ENCODE measurements around the gene HOXA3. TPM values are rescaled to one million over a fixed set of nuclear protein-coding genes. Genes with fewer than 3 reads are reported as not detected.

Gene HOXA3
- total and polyA plus RNA-seq, 10 donors = 0.51 to 6.1 (median 1.7) TPM

DNA sequence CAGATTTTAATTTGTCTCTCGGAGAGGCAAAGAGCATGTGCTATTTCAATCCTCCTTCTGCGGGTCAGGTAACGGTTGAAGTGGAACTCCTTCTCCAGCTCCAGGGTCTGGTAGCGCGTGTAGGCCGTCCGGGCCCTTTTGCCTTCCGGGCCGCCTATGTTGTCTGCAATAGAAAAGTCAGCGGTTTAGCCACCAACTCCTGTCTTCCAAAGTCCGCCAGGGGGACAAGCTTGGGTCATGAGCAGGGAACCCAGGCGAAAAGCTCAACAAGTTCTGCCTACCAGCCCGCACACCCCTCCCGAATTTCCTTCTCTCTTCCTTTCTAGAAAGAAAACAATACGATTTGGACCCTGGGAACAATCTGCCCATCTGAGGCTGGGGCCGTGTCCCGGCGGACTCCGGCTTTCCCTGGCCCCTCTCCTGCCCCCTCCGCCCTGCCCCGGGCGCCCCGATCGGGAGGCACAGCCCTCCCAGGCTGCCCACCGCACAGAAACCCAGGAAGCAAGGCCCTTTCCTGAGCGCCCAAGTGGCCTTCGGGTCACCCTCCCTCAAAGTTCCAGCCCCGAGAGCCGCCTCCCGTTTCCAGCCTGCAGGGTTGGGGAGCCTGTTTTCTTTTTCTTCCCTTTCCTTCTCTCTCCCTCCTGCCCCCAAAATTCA is 10.3 kb downstream of the HOXA3 start:
- H3K36me3 ChIP-seq = no peaks in the 10 kb centered on the region
- peak; percentile 68 for DNase-seq
- H3K9me3 ChIP-seq = no peaks in the 10 kb centered on the region
- peak overlapping the region; percentile 44 to 77 (median 49) for H3K4me3 ChIP-seq
- intact Hi-C loops (cut with DNase I; ENCODE audit: low total_unique reads) = loop anchor here (2.0 kb wide), 1 partner anchor 453 kb away; no protein-coding TSS in a partner anchor
- TF ChIP-seq POLR2AphosphoS5 (IDR thresholded peaks at IDR 0.05) (peak in 1 of 3 donors; percentile 56), POLR2A (IDR thresholded peaks at IDR 0.05) (no peak)
- TF ChIP-seq, protein P1, sequence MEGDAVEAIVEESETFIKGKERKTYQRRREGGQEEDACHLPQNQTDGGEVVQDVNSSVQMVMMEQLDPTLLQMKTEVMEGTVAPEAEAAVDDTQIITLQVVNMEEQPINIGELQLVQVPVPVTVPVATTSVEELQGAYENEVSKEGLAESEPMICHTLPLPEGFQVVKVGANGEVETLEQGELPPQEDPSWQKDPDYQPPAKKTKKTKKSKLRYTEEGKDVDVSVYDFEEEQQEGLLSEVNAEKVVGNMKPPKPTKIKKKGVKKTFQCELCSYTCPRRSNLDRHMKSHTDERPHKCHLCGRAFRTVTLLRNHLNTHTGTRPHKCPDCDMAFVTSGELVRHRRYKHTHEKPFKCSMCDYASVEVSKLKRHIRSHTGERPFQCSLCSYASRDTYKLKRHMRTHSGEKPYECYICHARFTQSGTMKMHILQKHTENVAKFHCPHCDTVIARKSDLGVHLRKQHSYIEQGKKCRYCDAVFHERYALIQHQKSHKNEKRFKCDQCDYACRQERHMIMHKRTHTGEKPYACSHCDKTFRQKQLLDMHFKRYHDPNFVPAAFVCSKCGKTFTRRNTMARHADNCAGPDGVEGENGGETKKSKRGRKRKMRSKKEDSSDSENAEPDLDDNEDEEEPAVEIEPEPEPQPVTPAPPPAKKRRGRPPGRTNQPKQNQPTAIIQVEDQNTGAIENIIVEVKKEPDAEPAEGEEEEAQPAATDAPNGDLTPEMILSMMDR (IDR thresholded peaks at IDR 0.05 in 8 of 11, conservative IDR thresholded peaks at IDR 0.05 in 3 of 11) = peak in 4 of 11 experiments; percentile 9 to 33 (median 24)
- WGBS, 5 donors = 47 to 78% (median 73%) methylated on average over 30 of the region's 30 CpGs
- peaks cover 0 to 73% (median 19%) of the 10 kb centered on the region in 7 donors for H3K27me3 ChIP-seq (replicated peaks in 1 of 7)
- H3K4me1 ChIP-seq = peaks cover 0 to 25% (median 2%) of the 10 kb centered on the region in 6 donors
- H3K27ac ChIP-seq = peak overlapping the region; percentile 66 to 95 (median 82)

DNA sequence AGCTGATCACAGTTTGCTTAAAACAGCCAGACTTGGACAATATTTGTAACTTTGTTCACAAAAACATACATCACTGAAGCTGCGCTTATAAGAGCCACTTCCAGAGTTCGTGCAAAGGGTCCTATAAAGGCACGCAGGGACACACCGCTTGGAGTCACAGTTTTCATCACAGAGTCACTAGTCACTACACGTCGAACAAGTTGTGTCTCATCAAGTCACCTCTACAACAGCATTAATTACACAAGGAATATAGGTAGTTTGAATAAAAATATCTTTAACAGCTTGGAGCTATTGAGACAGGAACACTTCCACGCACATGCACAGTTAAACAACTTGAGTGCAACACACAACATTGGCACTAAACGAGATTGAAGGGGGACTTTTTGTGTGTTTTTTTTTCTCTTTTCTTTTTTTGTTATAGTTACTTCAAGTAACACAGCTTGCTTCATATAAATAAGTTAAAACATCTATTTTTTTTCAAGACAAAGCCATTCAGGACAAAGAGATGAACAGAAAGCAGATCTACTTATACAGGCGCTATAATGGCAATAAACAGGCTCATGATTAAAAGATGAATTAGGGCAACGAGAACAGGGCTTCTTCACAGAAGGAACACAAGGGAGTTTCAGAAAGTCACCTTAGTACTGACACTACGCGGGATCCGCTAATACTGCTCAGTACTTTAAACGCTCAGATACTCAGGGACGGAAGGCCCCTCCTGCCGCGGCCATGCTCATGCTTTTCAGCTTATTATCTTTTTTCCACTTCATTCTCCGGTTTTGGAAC is 11.1 kb downstream of the HOXA3 start:
- DNase-seq = no peak
- Histone ChIP-seq H3K4me3 (peak overlapping the region in 4 of 8 donors; percentile 44 to 77 (median 58)), H3K27me3 (replicated peaks in 1 of 7) (peaks cover 0 to 73% (median 12%) of the 10 kb centered on the region in 7 donors), H3K4me1 (peaks cover 0 to 33% (median 4%) of the 10 kb centered on the region in 6 donors), H3K9me3 (no peaks in the 10 kb centered on the region), H3K36me3 (no peaks in the 10 kb centered on the region), H3K27ac (peak overlapping the region in 7 of 8 donors; percentile 74 to 95 (median 82))
- TF ChIP-seq, protein P1 (IDR thresholded peaks at IDR 0.05 in 8 of 11, conservative IDR thresholded peaks at IDR 0.05 in 3 of 11) = no peak
- TF ChIP-seq POLR2AphosphoS5 (IDR thresholded peaks at IDR 0.05) = no peak
- no peak for TF ChIP-seq POLR2A (IDR thresholded peaks at IDR 0.05)
- 78 to 90% (median 88%) methylated on average over 18 of the region's 18 CpGs for WGBS, 5 donors
- intact Hi-C loops (cut with DNase I; ENCODE audit: low total_unique reads) = loop anchor here (2.0 kb wide), 1 partner anchor 453 kb away; no protein-coding TSS in a partner anchor

DNA sequence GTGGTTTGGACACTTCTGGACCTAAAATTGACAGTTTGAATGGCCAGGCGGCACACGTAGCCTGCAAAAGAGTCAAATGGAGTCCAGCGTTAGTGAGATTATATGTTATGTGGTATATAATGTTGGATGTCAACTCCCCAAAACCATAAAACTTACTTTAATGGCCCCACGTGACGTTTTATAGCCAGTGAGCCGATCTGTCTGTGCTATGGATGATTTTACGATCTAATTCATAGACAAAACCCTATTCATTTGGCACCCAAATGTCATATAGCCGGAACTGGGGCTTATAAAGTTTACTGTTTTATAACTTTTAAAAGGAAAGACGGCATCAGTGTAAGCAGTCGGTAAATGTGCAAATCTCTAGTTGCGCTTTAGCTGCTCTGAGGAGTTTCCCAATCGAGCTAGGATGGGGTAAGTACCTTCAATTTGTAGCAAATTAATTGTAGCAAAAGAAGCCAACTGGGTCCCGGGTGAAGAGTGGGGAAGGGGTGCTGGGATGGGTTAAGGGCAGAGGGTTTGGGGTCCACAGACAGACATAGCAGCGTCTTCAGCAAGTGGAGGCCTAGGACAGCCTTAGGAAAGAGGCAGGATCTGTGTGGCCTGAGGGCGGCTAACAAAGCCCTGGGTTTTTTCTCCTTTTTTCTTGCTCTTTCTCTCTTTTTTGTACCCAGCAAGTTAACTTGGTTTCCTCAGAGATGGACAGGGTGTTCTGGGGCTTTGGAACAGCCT is 12.1 kb downstream of the HOXA3 start:
- TF ChIP-seq POLR2AphosphoS5 (IDR thresholded peaks at IDR 0.05) (no peak), POLR2A (IDR thresholded peaks at IDR 0.05) (no peak)
- Histone ChIP-seq H3K36me3 (no peaks in the 10 kb centered on the region), H3K4me1 (peaks cover 0 to 42% (median 12%) of the 10 kb centered on the region in 6 donors), H3K4me3 (no peak overlapping the region), H3K27me3 (replicated peaks in 1 of 7) (peaks cover 0 to 73% (median 12%) of the 10 kb centered on the region in 7 donors), H3K27ac (peak overlapping the region in 2 of 8 donors; percentile 35 to 57), H3K9me3 (no peaks in the 10 kb centered on the region)
- DNase-seq = no peak
- intact Hi-C loops (cut with DNase I; ENCODE audit: low total_unique reads) = loop anchor here (2.0 kb wide), 1 partner anchor 451 kb away; no protein-coding TSS in a partner anchor
- 87 to 94% (median 90%) methylated on average over 15 of the region's 15 CpGs for WGBS, 5 donors

Data from spleen (tissue), 11 donors.